ENCODE data around the gene DNM3. TPM values are rescaled to one million over a fixed set of nuclear protein-coding genes. Genes with fewer than 3 reads are reported as not detected.
A peak's percentile ranks its signal among the peaks of the same experiment; 100 is the strongest.

The DNM3 gene
- total RNA-seq, 1 experiment from 2014 or later: 1.7 TPM

- in situ Hi-C loops (cut with HindIII; ENCODE audit: low pct_unique_long_range_greater_than_20kb, low sequenced_read_pairs): no loop called here
- DNase-seq (ENCODE audit: low read depth): no peak
Observed at GRCh38 chr1:171863531-171863930, 22.2 kb downstream of the DNM3 start.

DNA sequence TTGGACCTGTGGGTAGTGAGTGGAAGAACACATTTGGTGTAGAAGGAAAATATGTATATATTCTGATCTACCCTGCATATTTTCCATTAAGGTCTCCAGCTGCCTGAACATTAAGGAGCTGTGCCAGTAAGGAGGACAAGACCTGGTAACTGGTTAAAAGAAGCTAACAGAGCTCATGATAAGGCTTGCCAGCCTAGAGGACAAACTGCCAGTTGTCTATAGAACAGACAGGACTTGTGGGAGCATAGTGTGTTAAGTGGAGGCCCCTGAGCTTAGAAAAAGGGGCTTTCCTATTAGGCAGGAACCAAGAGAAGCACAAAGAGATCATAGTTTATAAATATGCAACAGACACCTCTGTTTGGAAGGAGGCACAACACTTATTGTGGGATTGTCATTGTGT, 23.0 kb downstream of the DNM3 start:
- no peak for DNase-seq (ENCODE audit: low read depth)
- in situ Hi-C loops (cut with HindIII; ENCODE audit: low pct_unique_long_range_greater_than_20kb, low sequenced_read_pairs): no loop called here

- DNase-seq (ENCODE audit: low read depth): no peak
- in situ Hi-C loops (cut with HindIII; ENCODE audit: low pct_unique_long_range_greater_than_20kb, low sequenced_read_pairs): no loop called here
Observed at GRCh38 chr1:171865106-171865505, 23.8 kb downstream of the DNM3 start.

DNA sequence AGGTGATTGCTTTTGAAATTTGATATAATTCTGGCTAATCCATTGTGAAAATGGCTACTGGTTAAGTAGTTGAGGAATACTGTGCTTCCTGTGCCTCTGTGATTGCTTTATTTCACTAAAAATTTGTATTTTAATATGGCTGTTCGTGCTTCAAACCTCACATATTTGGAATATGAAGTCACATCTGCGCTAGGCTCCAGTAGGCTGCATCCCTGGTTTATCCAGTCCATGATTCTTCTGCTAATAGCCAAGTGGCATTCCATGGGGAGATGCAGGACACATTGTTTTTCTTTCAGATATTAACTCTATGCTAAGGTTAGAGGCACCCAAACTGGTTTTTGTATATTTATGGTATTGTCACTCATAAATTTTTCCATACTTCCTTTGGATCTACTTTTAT, 25.9 kb downstream of the DNM3 start:
- in situ Hi-C loops (cut with HindIII; ENCODE audit: low pct_unique_long_range_greater_than_20kb, low sequenced_read_pairs): no loop called here
- DNase-seq (ENCODE audit: low read depth): no peak

DNA sequence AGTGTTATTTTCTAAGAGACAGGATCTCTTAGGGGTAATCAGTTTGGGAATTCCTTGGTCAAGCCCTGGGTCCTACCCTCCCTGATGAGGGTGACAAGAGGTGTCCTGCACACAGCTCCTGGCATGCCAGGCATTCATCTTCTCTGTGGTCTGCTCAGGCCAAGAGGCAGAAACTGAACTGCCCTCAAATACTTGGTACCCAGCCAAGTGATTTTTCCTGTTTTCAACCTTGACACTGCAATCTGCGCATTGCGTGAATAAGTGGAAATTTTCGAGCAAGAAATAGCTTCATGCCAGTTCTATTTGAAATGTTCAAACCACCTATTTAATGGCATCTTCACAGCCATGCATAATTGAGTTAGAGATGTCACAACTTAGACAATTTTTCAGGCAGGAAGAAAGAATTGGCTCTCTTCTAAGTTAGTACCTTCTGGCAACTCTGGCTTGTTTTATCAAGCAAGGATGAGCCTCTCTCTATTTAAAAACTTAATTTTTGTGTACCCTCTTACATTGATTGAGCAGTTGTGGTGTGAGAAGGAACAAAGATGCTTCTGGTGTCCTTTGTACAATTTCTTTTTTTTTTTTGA, 27.0 kb downstream of the DNM3 start:
- DNase-seq (ENCODE audit: low read depth): peak; percentile 63
- in situ Hi-C loops (cut with HindIII; ENCODE audit: low pct_unique_long_range_greater_than_20kb, low sequenced_read_pairs): no loop called here

- DNase-seq (ENCODE audit: low read depth): no peak
- in situ Hi-C loops (cut with HindIII; ENCODE audit: low pct_unique_long_range_greater_than_20kb, low sequenced_read_pairs): no loop called here
Observed at GRCh38 chr1:171869097-171869496, 27.8 kb downstream of the DNM3 start.

DNA sequence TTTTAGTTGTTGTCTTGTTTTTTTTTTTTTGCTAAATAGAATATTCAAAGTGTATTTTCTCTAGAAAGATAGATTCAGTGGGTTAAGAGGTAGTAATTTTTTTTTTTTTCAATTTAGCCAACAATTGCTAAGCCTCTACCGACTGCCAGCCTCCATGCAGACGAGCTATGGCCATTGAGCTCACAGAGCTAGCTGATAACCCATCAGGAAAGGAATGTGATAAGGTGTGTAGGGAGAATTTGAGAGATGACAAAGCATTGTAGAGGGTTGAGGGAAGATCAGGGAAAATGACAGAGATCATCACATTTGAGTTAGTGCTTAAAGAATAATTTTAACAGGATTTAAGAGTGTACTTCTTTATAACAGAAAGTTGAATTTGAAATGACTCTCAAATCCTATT, 30.6 kb downstream of the DNM3 start:
- DNase-seq (ENCODE audit: low read depth): no peak
- in situ Hi-C loops (cut with HindIII; ENCODE audit: low pct_unique_long_range_greater_than_20kb, low sequenced_read_pairs): no loop called here

DNA sequence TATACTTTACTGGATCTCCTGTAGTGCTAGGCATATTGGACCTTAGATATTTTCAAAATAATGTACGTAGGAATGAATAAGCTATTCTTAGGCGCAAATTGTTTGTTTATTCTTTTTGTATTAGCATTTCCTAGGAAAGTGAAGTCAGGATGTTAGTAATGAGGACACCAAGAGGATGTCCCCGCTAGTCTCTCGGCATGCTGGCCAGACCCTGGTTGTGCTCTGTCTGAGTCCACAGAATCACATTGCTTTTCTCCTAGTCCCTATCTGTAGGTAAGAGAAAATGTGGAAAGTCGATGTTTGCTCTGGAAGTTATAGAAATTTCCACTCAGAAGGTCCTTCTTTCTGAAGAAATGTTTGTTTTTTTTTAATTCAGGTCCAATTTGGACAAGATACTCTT, 31.1 kb downstream of the DNM3 start:
- no peak for DNase-seq (ENCODE audit: low read depth)
- in situ Hi-C loops (cut with HindIII; ENCODE audit: low pct_unique_long_range_greater_than_20kb, low sequenced_read_pairs): no loop called here

GRCh38 chr1:171873664-171874063, 32.4 kb downstream of the DNM3 start:
- no peak for DNase-seq (ENCODE audit: low read depth)
- in situ Hi-C loops (cut with HindIII; ENCODE audit: low pct_unique_long_range_greater_than_20kb, low sequenced_read_pairs): no loop called here

- DNase-seq (ENCODE audit: low read depth): no peak
Observed at GRCh38 chr1:171877701-171878100, 36.4 kb downstream of the DNM3 start.

GRCh38 chr1:171879556-171879955, 38.3 kb downstream of the DNM3 start:
- in situ Hi-C loops (cut with HindIII; ENCODE audit: low pct_unique_long_range_greater_than_20kb, low sequenced_read_pairs): no loop called here
- no peak for DNase-seq (ENCODE audit: low read depth)

More at GRCh38 chr1:171877701-171878100, 36.4 kb downstream of the DNM3 start:
- in situ Hi-C loops (cut with HindIII; ENCODE audit: low pct_unique_long_range_greater_than_20kb, low sequenced_read_pairs): no loop called here

DNA sequence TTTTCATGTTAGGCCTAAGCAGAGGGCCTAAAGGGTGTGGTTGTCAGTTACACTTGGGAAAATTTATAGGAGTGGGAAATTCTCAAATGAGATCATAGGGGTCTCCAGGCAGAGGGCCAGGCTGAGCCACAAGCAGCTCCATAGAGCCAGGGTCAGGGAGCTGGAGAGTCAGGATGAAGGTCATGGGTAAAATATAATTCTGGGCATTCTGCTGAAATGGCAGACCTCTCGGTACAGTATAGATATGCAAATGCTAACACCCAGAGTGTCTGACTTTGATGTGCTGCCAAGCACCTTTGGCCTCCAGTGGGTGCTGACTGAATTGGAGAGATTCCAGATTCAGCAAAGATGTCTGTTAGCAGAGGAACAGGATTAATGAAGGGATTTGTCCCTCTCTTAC, 40.1 kb downstream of the DNM3 start:
- in situ Hi-C loops (cut with HindIII; ENCODE audit: low pct_unique_long_range_greater_than_20kb, low sequenced_read_pairs): no loop called here
- peak; percentile 16 for DNase-seq (ENCODE audit: low read depth)

DNA sequence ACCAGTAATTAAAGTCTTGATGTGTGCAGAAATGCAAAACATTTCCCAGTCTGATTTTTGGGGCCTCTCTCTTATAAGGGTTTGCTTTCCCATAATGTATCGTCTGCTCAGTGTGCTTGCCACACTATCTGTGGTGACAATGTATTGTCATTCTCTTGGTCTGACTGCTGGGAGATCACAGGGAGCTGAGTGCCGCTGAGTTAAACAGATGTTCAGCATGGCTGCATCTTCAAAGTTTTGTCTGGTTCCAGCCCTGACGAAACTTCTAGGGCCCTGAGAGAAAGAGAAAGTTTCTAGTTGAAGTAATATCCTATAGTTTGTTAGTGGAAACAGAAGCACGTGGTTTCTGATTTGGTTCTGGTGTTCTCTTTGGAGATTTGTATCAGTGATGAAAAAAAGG, 42.6 kb downstream of the DNM3 start:
- DNase-seq (ENCODE audit: low read depth): no peak

GRCh38 chr1:171884475-171884874, 43.2 kb downstream of the DNM3 start:
- DNase-seq (ENCODE audit: low read depth): no peak
- in situ Hi-C loops (cut with HindIII; ENCODE audit: low pct_unique_long_range_greater_than_20kb, low sequenced_read_pairs): no loop called here

More for the DNA sequence above, 42.6 kb downstream of the DNM3 start:
- in situ Hi-C loops (cut with HindIII; ENCODE audit: low pct_unique_long_range_greater_than_20kb, low sequenced_read_pairs): no loop called here

- no peak for DNase-seq (ENCODE audit: low read depth)
- in situ Hi-C loops (cut with HindIII; ENCODE audit: low pct_unique_long_range_greater_than_20kb, low sequenced_read_pairs): no loop called here
Observed at GRCh38 chr1:171890131-171890530, 48.8 kb downstream of the DNM3 start.

GRCh38 chr1:171896936-171897703, 55.8 kb downstream of the DNM3 start:
- DNase-seq (ENCODE audit: low read depth): no peak
- in situ Hi-C loops (cut with HindIII; ENCODE audit: low pct_unique_long_range_greater_than_20kb, low sequenced_read_pairs): no loop called here

- DNase-seq (ENCODE audit: low read depth): no peak
- in situ Hi-C loops (cut with HindIII; ENCODE audit: low pct_unique_long_range_greater_than_20kb, low sequenced_read_pairs): no loop called here
Observed at GRCh38 chr1:171898941-171899340, 57.6 kb downstream of the DNM3 start.

- in situ Hi-C loops (cut with HindIII; ENCODE audit: low pct_unique_long_range_greater_than_20kb, low sequenced_read_pairs): no loop called here
- no peak for DNase-seq (ENCODE audit: low read depth)
Observed at GRCh38 chr1:171899838-171900237, 58.5 kb downstream of the DNM3 start.

DNA sequence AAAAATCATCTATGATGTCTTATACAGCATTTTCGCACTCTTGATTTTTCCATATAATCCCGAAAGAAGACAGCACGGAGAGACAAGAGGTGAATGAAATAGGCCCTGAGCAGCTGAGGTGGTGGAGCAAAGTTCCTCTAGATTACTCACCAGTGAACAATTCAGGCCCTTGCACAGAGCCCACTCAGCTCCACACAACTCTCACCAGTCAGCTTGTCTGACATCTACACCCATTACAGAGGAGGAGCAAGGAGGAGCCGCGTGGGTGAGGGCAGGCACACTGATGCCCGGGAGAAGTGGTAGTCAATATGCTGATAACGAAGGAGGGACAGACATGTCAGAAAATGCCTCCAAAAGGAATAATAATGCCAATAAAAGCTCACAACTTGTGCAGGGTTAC, 59.9 kb downstream of the DNM3 start:
- in situ Hi-C loops (cut with HindIII; ENCODE audit: low pct_unique_long_range_greater_than_20kb, low sequenced_read_pairs): no loop called here
- no peak for DNase-seq (ENCODE audit: low read depth)

- in situ Hi-C loops (cut with HindIII; ENCODE audit: low pct_unique_long_range_greater_than_20kb, low sequenced_read_pairs): no loop called here
- DNase-seq (ENCODE audit: low read depth): no peak
Observed at GRCh38 chr1:171902527-171902926, 61.2 kb downstream of the DNM3 start.
